Measurements from ENCODE around the gene RAB12.

RAB12 gene

DNA sequence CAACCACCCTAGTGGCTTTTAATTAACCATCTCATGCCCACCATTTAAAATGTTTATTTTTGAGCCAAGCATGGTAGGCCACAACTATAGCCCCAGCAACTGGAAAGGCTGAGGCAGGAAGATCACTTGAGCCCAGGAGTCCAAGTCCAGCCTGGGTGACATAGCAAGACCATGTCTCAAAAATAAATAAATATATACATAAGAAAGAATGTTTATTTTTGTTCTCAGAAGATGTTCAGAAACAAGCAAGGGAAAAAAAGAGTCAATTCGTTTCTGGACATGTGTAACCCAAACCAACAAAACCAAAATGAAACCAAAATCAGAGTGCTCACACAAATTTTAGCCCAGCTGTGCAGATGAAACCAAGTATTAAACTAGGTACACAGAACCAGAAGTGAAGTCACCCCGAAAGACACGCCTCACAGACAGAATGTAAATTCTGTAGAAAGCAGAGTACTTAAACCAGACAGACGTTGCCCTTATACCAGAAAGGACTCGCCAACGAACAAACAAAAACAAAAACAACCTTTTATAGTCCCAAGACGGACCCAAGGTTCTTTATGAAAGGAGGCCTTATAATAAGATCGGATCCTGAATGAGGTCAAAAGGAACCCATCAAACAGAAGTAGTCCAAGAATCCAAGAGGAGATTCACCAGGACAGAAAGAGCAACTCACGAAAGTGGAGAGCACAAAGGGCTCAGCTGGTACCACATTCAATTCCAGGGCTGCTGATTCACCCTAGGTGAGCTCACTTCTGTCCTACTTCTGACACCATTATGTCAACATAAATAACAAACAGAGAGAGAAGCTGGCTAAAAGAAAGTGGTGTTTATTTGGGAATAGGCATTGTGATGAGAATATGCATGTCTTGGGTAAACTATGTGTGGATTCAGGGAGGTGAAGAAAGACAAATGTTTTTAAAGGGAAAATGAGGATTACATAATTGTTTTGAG, 64.3 kb downstream of the RAB12 start:
- Histone ChIP-seq H3K4me2 (ENCODE audit: low read depth, low read length, poor library complexity, severe bottlenecking) (no peak overlapping the region), H3K79me2 (ENCODE audit: insufficient read depth, low read length) (no peaks in the 10 kb centered on the region), H3K27me3 (ENCODE audit: insufficient read depth, low read length, poor library complexity, severe bottlenecking) (no peaks in the 10 kb centered on the region), H3K36me3 (ENCODE audit: insufficient read depth, low read length) (no peaks in the 10 kb centered on the region), H3K9me3 (ENCODE audit: insufficient read depth, low read depth, low read length) (no peaks in the 10 kb centered on the region), H4K20me1 (ENCODE audit: insufficient read depth, low read length, poor library complexity, severe bottlenecking) (no peaks in the 10 kb centered on the region), H3K9ac (ENCODE audit: low read depth, low read length, poor library complexity, severe bottlenecking) (no peak overlapping the region), H3K9me2 (replicated peaks; ENCODE audit: low read depth, low read length) (no peaks in the 10 kb centered on the region), H3K4me3 (ENCODE audit: low read length, poor library complexity, severe bottlenecking) (no peak overlapping the region), H3K4me1 (ENCODE audit: insufficient read depth, low read length, poor library complexity, severe bottlenecking) (no peaks in the 10 kb centered on the region), H2AFZ (ENCODE audit: low read length) (no peak overlapping the region), H3F3A (ENCODE audit: low read depth) (no peaks in the 10 kb centered on the region)
- TF ChIP-seq CTCF (conservative IDR thresholded peaks at IDR 0.05; ENCODE audit: low read length) = no peak
- no peak for TF ChIP-seq EZH2phosphoT487 (IDR thresholded peaks at IDR 0.05; ENCODE audit: borderline replicate concordance)

DNA sequence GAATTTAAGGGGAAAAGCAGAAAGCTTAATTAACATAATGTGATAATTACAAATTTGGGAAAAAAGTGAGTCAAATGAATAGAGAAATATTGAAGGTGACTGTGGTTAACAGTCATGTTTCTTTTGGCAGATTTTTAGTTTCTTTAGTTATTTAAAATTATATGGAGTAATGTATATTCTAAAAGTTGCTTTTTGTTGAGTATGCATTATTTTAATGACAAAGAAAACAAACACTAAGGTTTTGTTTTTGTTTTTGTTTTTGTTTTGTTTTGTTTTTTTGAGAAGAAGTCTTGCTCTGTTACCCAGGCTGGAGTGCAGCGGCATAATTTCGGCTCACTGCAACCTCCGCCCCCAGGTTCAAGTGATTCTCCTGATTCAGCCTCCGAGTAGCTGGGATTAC, 65.8 kb downstream of the RAB12 start:
- Histone ChIP-seq H3K27me3 (ENCODE audit: insufficient read depth, low read length, poor library complexity, severe bottlenecking) (no peaks in the 10 kb centered on the region), H3K79me2 (ENCODE audit: insufficient read depth, low read length) (no peaks in the 10 kb centered on the region), H3K9me3 (ENCODE audit: insufficient read depth, low read depth, low read length) (no peaks in the 10 kb centered on the region), H3K4me1 (ENCODE audit: insufficient read depth, low read length, poor library complexity, severe bottlenecking) (no peaks in the 10 kb centered on the region), H2AFZ (ENCODE audit: low read length) (no peak overlapping the region), H3K4me3 (ENCODE audit: low read length, poor library complexity, severe bottlenecking) (no peak overlapping the region), H4K20me1 (ENCODE audit: insufficient read depth, low read length, poor library complexity, severe bottlenecking) (no peaks in the 10 kb centered on the region), H3K36me3 (ENCODE audit: insufficient read depth, low read length) (no peaks in the 10 kb centered on the region), H3F3A (ENCODE audit: low read depth) (no peaks in the 10 kb centered on the region), H3K4me2 (ENCODE audit: low read depth, low read length, poor library complexity, severe bottlenecking) (no peak overlapping the region), H3K9me2 (replicated peaks; ENCODE audit: low read depth, low read length) (no peaks in the 10 kb centered on the region), H3K9ac (ENCODE audit: low read depth, low read length, poor library complexity, severe bottlenecking) (no peak overlapping the region)
- TF ChIP-seq EZH2phosphoT487 (IDR thresholded peaks at IDR 0.05; ENCODE audit: borderline replicate concordance) = no peak
- no peak for TF ChIP-seq CTCF (conservative IDR thresholded peaks at IDR 0.05; ENCODE audit: low read length)

GRCh38 chr18:8681196-8681595, 72.0 kb downstream of the RAB12 start:
- Histone ChIP-seq H3K9me2 (replicated peaks; ENCODE audit: low read depth, low read length) (no peaks in the 10 kb centered on the region), H3K79me2 (ENCODE audit: insufficient read depth, low read length) (no peaks in the 10 kb centered on the region), H2AFZ (ENCODE audit: low read length) (peak overlapping the region; percentile 74), H3K4me1 (ENCODE audit: insufficient read depth, low read length, poor library complexity, severe bottlenecking) (no peaks in the 10 kb centered on the region), H3K9ac (ENCODE audit: low read depth, low read length, poor library complexity, severe bottlenecking) (no peak overlapping the region), H4K20me1 (ENCODE audit: insufficient read depth, low read length, poor library complexity, severe bottlenecking) (no peaks in the 10 kb centered on the region), H3K4me2 (ENCODE audit: low read depth, low read length, poor library complexity, severe bottlenecking) (peak overlapping the region; percentile 13), H3K36me3 (ENCODE audit: insufficient read depth, low read length) (no peaks in the 10 kb centered on the region), H3K27me3 (ENCODE audit: insufficient read depth, low read length, poor library complexity, severe bottlenecking) (no peaks in the 10 kb centered on the region), H3K9me3 (ENCODE audit: insufficient read depth, low read depth, low read length) (no peaks in the 10 kb centered on the region), H3K4me3 (ENCODE audit: low read length, poor library complexity, severe bottlenecking) (no peak overlapping the region), H3F3A (ENCODE audit: low read depth) (no peaks in the 10 kb centered on the region)
- no peak for TF ChIP-seq EZH2phosphoT487 (IDR thresholded peaks at IDR 0.05; ENCODE audit: borderline replicate concordance)
- TF ChIP-seq CTCF (conservative IDR thresholded peaks at IDR 0.05; ENCODE audit: low read length) = no peak

All from Loucy (cell line).